ENCODE data around the gene HADHA. TPM values are rescaled to one million over a fixed set of nuclear protein-coding genes. Genes with fewer than 3 reads are reported as not detected.

HADHA gene
- total RNA-seq, 1 donor from 2014 or later, result 130 TPM

- Histone ChIP-seq H3K4me1 (no peaks in the 10 kb centered on the region), H3K27me3 (ENCODE audit: low read depth) (no peaks in the 10 kb centered on the region), H3K9me3 (no peaks in the 10 kb centered on the region), H3K27ac (no peak overlapping the region), H3K36me3 (no peaks in the 10 kb centered on the region), H3K4me3 (no peak overlapping the region)
- no peak for TF ChIP-seq CTCF (IDR thresholded peaks at IDR 0.05)
- ATAC-seq, result no peak
- no peak for DNase-seq
- intact Hi-C loops (cut with DNase I), result no loop called here
These were observed 81.5 kb downstream of the HADHA start for GRCh38 chr2:26162963-26163362.

- TF ChIP-seq CTCF (IDR thresholded peaks at IDR 0.05), result no peak
- H3K9me3 ChIP-seq, result no peaks in the 10 kb centered on the region
- DNase-seq, result no peak
- no peaks in the 10 kb centered on the region for H3K36me3 ChIP-seq
- ATAC-seq, result no peak
- H3K4me3 ChIP-seq, result no peak overlapping the region
- H3K27me3 ChIP-seq (ENCODE audit: low read depth), result no peaks in the 10 kb centered on the region
- no peak overlapping the region for H3K27ac ChIP-seq
- H3K4me1 ChIP-seq, result no peaks in the 10 kb centered on the region
- intact Hi-C loops (cut with DNase I), result no loop called here
These were observed 82.5 kb downstream of the HADHA start for GRCh38 chr2:26161926-26162325.

- Histone ChIP-seq H3K27me3 (ENCODE audit: low read depth) (no peaks in the 10 kb centered on the region), H3K4me1 (no peaks in the 10 kb centered on the region), H3K36me3 (no peaks in the 10 kb centered on the region), H3K27ac (no peak overlapping the region), H3K4me3 (no peak overlapping the region), H3K9me3 (no peaks in the 10 kb centered on the region)
- no peak for DNase-seq
- no peak for ATAC-seq
- intact Hi-C loops (cut with DNase I), result no loop called here
- TF ChIP-seq CTCF (IDR thresholded peaks at IDR 0.05), result no peak
These were observed 86.9 kb downstream of the HADHA start for GRCh38 chr2:26157580-26157979.

GRCh38 chr2:26150243-26150642, 94.2 kb downstream of the HADHA start:
- no peaks in the 10 kb centered on the region for H3K4me1 ChIP-seq

GRCh38 chr2:26148501-26148900, 95.9 kb downstream of the HADHA start:
- Histone ChIP-seq H3K36me3 (no peaks in the 10 kb centered on the region), H3K27ac (no peak overlapping the region), H3K4me3 (no peak overlapping the region), H3K27me3 (ENCODE audit: low read depth) (peaks cover 4% of the 10 kb centered on the region), H3K4me1 (peaks cover 13% of the 10 kb centered on the region), H3K9me3 (no peaks in the 10 kb centered on the region)
- intact Hi-C loops (cut with DNase I), result no loop called here
- TF ChIP-seq CTCF (IDR thresholded peaks at IDR 0.05), result no peak
- ATAC-seq, result no peak
- DNase-seq, result no peak

More at GRCh38 chr2:26150243-26150642, 94.2 kb downstream of the HADHA start:
- no peak for TF ChIP-seq CTCF (IDR thresholded peaks at IDR 0.05)
- Histone ChIP-seq H3K27me3 (ENCODE audit: low read depth) (peaks cover 4% of the 10 kb centered on the region), H3K4me3 (no peak overlapping the region), H3K36me3 (no peaks in the 10 kb centered on the region), H3K9me3 (no peaks in the 10 kb centered on the region), H3K27ac (no peak overlapping the region)
- DNase-seq, result no peak
- ATAC-seq, result no peak
- intact Hi-C loops (cut with DNase I), result no loop called here

All from lower lobe of right lung (tissue), 2 donors.